GM19023 (cell line): ENCODE results near the gene DERL2.
A peak's percentile ranks its signal among the peaks of the same experiment; 100 is the strongest.
"Not testable (repeated sequence)": the region's sequence is repeated elsewhere in the genome, so short reads cannot be mapped to it uniquely, and the experiment has no call there.

ENCODE experiments used
- ATAC-seq: cut with Tn5 transposase; IDR thresholded peaks from one replicate; pipeline ENCODE4 v1.9.1; 2021; ENCODE audit warnings: mild to moderate bottlenecking, moderate library complexity; ENCODE audit not compliant: unreplicated experiment

Gene DERL2

DNA sequence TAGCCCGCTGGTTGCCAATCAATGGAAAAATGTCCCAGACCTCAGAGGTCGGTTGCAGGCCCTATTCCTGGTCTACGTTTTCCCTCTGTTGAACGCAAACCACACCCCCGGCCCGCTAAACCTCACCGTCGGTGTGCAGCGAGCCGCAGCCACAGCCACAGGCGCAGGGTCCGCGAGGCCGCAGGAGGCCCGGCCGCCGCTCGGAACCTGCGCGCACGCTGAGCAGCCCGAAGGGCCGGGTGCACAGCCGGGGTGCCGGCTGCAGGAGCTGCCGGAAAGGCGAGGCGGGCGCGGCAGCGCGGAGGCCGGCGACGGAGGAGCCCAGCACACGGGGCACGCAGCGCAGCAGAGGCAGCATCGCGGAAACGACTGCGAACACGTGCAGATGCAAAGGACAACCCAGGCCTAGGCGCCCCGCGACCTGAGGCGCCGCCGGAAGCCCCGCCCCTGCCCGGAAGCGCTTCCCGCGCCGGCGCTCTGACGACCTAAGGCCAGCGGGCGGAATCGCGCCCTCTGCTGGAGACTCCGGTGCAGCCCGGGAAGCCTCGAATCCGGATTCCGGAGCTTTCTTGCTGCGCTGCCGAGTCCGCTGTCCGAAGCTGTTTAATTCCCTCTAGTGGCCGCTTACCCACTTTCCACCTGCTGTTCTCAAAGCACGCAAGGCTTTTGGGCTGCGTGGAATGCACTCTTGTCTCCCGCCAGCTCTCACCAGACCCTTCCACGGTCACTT is 47.1 kb downstream of the DERL2 start, which contains the start of gene C1QBP:
Gene C1QBP, minus strand, starts transcription at position 440 of the 730 bp plus-strand sequence. Its CDS starts 82 bp downstream, at position 358.
- peak; percentile 80 for ATAC-seq

DNA sequence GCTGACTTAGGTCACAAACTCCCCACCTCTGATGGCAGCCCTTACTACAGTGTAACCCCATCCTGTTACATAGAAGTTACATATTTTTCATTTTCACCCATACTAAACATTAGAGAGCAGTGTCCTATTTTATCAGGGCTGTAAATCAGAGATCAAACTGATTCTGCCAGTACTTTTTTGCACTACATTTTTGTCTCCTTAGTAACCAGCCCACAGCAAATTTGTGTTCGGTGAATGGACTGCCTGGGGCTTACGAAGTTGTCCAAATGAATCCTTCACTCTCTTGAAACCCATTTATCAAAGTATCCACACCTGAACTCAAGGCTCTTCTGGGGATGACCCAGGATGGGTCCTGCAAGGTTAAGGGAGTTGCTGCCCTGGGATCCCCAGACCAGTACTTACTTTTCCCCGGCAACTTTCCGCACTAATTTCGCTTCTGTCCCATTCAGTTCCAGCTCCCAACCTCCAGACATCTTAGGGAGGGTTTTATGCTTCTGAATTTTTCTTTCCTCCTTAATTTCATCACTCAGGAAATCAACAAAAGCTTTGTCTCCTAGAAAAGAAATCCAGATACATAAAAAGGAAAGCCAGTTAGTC is 48.2 kb downstream of the DERL2 start:
- no peak for ATAC-seq

DNA sequence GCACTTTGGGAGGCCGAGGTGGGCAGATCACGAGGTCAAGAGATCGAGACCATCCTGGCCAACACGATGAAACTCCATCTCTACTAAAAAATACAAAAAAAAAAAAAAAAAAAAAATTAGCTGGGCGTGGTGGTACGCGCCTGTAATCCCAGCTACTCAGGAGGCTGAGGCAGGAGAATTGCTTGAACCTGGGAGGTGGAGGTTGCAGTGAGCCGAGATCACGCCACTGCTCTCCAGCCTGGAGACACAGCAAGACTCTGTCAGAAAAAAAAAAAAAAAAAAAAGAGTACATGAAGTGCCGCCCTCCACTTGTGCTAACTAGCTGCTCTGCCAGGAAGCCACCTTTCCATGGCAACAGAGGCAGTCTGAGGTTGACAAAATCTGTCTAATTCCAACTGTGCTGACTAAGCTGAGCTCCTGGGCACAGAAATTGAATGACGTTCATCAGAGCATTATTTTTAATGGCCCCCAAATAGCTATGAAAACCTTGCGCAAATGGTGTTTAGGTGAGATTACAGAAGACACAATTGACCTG is 50.1 kb downstream of the DERL2 start:
- not testable (repeated sequence) for ATAC-seq

DNA sequence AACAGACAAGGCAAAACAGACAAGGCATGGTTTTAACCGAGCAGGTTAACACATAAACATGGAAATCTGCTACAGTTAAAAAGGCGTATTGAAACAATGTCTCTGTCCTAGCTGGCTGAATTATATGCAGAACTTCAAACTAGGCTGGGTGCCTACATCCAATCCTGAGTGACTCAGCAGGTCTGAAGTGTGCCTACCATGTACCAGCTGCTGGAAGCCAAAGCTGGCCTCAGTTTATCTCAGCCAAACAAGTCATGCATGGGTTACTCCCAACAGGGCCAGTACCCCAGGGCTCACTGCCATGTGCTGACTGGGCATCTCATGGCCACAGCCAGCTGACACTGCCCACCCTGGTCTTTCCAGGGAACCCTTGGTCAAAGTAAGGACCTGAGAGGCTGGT is 51.0 kb downstream of the DERL2 start:
- no peak for ATAC-seq

DNA sequence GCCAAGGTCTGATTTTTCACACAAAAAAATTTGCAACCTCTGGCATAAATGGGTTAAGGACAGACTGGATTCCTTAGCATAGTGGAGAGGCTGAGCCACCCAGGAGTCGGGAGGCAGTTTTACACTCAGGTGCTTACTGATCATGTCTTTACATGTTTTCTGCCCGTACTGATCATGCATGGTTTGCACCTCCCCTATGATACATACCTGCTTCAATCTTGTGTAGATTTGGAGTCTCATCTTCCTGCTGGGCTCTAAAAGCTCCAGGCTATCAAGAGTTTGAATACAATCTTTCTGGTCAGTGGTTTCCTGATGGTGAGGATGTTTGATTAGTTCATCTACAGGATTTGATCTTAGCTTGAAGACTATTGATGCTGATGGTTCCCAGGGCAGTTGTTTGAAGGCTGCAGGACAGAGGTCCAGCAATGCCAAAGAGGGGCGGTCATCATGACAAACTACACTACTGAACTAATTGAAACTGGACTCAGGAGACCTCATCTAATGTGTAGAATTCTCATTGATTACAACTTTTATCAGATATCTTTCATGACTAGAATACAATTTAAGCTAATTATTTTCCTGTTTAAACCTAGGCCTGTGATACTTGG is 53.9 kb downstream of the DERL2 start:
- no peak for ATAC-seq

DNA sequence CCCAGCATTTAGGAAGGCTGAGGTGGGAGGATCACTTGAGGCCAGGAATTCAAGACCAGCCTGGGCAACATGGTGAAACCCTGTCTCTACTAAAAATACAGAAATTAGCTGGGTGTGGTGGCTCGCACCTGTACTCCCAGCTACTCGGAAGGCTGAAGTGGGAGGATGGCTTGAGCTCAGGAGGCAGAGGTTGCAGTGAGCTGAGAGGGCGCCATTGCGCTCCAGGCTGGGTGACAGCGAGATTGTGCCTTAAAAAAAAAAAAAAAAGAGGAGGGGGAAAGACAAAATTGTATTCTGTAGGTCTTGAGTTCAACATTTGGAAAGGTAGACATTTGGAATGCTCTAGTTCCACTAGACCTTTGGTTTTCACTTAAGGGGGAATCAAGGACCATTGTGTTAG is 54.7 kb downstream of the DERL2 start:
- not testable (repeated sequence) for ATAC-seq

DNA sequence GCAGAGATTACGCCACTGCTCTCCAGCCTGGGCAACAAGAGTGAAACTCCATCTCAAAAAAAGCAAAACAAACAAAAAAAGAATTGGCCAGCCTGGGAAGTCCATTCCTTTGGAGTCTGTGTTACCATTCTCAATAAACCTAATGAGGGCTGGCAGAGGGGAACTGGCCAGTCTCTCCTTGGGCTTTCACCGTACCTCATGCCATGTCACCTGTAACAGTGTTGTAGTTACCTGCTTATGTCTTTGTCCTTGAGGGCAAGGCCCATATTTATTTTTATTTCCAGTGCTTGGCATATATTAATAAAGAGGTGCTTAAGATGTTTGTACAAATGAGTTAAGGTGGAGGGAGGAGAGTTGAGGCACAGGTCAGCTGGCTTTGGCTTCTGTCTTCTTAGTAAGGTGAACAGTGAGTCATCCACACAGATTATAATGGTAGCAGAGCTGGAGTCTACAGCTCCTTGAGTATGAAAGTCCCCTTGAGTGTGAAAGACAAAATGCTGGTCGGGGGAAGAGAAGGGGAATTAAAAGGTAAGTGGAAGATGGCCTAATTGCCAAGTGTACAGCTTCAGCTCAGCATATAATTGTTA is 55.5 kb downstream of the DERL2 start:
- no peak for ATAC-seq

DNA sequence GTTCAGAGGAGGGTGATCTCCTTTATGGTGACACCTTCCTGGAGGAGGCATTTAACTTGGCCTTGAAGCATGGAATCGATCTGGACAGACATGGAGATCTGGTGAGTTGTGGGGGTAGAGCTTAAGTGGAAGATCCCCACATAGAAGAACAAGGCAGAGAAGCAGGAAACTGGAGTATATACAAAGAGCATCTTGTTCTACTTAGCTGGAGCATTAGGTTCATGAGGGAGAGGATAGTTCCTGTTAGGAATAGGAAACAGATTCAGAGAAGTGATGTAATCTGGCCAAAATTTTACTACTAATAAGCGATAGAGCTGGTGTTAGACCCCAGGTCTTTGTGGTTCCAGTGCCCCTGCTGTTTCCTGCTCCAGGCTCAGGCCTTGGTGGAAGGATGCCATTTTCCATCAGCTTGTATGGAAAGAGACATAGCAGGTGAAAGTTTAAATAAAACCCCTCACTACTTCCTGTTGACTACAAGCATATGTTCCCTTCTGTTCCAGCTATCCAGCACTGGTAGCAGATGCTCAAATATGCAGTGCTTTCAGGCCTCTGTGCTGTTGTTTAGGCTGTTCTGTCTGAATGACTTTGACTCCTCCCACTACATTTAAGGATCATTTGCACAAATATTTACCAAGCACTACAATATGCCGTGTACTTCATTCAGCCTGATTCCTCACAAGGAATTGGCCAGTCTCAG is 56.6 kb downstream of the DERL2 start:
- ATAC-seq: no peak

DNA sequence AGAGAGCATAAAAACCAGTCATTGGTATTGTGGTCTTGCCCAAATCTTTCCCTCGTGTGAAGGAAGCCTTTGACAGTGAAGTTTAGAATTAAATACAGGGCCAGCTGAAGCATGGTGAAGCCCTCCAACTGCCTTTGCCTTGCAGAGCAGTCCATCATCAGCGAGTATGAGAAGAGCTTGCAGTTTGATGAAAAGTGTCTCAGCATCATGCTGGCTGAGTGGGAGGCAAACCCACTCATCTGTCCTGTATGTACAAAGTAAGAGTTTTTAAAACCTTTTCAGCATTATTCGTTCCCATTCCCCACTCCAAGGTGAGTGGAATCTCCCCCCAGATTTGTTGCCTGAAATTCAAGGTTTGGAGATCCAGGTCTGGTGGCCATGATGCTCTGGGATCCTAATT is 60.2 kb downstream of the DERL2 start:
- ATAC-seq: no peak

DNA sequence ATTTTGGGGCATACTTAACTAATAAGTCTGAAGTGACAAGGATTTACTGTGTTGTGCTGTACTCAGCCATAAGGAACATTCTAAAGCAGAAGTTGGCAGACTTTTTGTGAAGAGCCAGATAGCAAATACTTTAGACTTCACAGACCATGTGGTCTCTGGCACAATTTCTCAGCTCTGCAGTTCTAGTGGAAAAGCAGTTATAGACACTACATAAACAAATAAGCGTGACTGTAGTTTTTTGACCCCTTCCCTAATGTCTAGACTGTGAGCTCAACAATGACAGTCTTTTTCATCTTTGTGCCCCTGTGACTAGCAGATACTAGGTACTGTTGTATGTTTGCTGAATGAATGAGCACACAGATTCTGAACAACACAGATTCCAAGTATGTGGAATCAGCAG is 61.1 kb downstream of the DERL2 start:
- no peak for ATAC-seq

DNA sequence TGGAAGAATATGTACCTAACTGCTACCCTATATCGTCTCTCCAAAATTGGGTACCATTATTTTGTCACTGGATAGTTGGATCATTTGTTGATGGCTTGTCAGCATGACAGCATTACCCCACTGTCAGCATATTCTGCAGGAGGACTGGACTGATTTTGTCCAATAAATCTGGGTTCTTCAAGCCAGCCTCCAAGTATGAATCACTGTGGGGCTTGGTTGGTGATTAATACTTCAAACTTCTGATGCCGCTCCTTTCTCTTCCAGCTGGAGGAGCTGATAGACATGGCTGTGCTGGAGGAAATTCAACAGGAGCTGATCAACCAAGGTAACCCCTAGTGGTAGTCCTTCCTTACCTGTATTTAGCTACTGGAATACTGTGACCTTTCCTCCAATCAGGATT is 63.5 kb downstream of the DERL2 start:
- ATAC-seq: no peak
